ENCODE data around the gene CLTCL1. TPM values are rescaled to one million over a fixed set of nuclear protein-coding genes. Genes with fewer than 3 reads are reported as not detected.

CLTCL1 gene
- total RNA-seq, 1 donor from 2014 or later: 0.73 TPM

DNA sequence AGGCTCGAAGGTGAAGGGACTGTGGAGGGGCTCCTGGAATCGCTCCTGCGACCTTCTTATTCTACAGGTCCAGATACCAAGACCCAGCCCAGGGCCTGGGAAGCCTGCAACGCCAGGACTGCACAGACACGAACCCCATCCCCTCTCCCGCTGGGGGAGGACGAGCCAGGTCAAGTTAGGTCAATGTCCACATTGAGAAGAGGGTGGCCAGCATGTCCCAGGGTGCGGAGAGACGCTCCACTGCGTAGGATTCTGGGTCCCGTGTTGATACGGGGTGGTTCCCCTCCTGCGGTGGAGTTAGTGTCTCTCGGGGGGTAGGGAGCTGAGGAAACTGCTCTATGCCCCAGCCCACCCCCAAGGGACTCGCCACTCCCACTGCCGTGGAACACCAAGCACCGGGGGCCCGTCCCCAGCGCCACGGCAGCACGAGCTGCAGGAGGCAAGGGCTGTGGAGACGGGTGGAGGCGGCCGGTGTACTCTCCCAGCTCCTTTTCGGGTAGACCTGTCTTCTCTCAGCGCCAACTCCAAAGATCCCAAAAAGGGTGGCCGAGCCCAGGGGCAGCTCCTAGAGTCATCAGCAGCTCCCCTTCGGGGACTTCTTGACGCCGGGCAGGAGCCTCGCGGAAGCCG is 143.0 kb downstream of the CLTCL1 start:
- Mint-ChIP-seq H3K27me3 (ENCODE audit: insufficient read depth) (peaks cover 47% of the 10 kb centered on the region), H3K36me3 (ENCODE audit: low read depth) (peaks cover 8% of the 10 kb centered on the region), H3K27ac (no peak overlapping the region), H3K4me3 (no peak overlapping the region), H3K9me3 (no peaks in the 10 kb centered on the region), H3K4me1 (ENCODE audit: low read depth) (peaks cover 12% of the 10 kb centered on the region)
- intact Hi-C loops (cut with micrococcal nuclease): no loop called here
- DNase-seq (ENCODE audit: low spot score): no peak

DNA sequence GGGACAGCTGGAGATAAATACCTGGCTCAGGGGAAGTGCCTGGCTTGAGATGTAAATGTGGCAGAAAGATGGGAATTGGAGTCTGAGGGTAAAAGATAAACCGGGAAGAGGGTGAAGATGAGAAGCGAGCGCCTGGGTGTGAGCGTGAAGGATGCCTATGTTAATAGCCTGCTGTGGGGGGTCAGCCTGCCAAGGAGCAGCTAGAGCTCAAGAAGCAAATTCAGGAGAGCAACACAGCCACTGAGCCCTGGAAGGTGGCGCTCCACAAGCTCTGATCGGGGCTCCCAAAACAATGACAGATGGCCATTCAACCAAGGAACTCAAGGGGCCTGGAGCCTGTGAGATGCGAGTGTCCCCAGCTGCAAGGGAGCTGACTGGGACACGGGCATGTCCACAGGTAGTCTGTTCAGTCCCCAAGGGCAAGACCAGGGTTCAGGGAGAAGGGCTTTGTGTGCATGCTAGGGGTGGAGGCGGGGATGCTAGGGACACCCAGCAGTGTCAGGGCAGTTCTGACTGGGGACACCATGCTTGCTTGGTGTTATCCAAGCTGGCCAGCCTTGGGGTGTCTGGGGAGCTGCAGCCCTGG is 144.2 kb downstream of the CLTCL1 start:
- Mint-ChIP-seq H3K4me3 (no peak overlapping the region), H3K4me1 (ENCODE audit: low read depth) (peaks cover 17% of the 10 kb centered on the region), H3K36me3 (ENCODE audit: low read depth) (peaks cover 8% of the 10 kb centered on the region), H3K9me3 (no peaks in the 10 kb centered on the region), H3K27me3 (ENCODE audit: insufficient read depth) (peaks cover 38% of the 10 kb centered on the region), H3K27ac (no peak overlapping the region)
- intact Hi-C loops (cut with micrococcal nuclease): no loop called here
- DNase-seq (ENCODE audit: low spot score): no peak

DNA sequence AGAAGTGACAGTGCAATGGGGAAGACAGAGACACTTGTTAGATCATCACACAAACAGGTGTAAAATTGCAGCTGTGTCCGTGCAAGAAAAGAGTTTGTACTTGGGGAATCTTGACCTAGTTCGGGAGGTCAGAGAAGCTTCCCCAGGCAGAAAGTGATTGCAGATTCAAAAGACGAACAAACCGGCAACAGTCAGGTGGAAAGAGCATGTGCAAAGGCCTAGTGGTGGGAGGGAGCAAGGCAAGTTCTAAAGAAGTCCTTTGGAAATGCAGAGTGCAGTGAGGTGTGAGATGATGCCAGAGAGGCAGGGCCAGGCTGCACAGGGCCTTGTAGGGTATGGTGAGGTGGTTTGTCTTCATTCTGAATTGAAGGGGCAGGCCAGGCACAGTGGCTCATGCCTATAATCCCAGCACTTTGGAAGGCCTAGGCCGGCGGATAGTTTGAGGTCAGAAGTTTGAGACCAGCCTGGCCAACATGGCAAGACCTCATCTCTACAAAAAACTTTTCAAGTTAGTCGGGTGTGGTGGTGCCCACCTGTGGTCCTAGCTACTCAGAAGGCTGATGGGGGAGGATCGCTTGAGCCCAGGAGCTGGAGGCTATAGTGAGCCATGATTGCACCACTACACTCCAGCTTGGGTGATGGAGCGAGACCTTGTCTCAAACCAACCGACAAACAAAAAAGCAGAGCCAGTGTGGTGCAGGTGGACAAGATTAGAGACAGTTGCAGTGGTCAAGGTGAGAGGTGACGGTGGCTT is 145.1 kb downstream of the CLTCL1 start:
- Mint-ChIP-seq H3K27me3 (ENCODE audit: insufficient read depth) (peaks cover 29% of the 10 kb centered on the region), H3K27ac (no peak overlapping the region)
- intact Hi-C loops (cut with micrococcal nuclease): no loop called here

DNA sequence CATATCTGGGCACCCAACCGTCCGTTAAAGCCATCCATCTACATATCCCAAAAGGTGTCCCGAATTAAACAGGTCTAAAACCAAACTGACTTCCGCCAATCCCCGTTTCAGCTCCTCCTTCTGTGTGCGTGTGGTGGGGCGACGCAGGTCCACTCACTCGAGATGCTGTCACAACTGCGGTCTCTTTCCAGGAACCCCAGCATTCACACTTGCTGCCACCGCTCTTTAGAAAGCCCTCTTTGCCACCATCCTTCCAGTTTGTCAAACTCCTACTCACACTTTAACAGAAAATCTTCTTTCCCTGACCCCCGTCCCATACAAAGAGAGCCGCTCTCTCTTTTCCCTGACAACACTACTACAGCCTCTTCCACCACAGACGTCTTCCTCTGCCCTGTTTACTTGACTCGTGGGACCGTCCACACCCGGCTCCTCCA is 147.5 kb downstream of the CLTCL1 start:
- DNase-seq (ENCODE audit: low spot score): peak; percentile 40
- Mint-ChIP-seq H3K27me3 (ENCODE audit: insufficient read depth) (peaks cover 22% of the 10 kb centered on the region), H3K9me3 (no peaks in the 10 kb centered on the region), H3K36me3 (ENCODE audit: low read depth) (peaks cover 18% of the 10 kb centered on the region), H3K27ac (peak overlapping the region; percentile 97), H3K4me1 (ENCODE audit: low read depth) (peaks cover 23% of the 10 kb centered on the region), H3K4me3 (peak overlapping the region; percentile 98)
- intact Hi-C loops (cut with micrococcal nuclease): loop anchor here (1.0 to 5.0 kb wide), 7 partner anchors 22 to 748 kb away; partner anchors contain the start of genes CDC45, DGCR2, MRPL40 and UFD1

More for the DNA sequence above, 145.1 kb downstream of the CLTCL1 start:
- Mint-ChIP-seq H3K4me3 (no peak overlapping the region), H3K36me3 (ENCODE audit: low read depth) (peaks cover 11% of the 10 kb centered on the region), H3K9me3 (no peaks in the 10 kb centered on the region), H3K4me1 (ENCODE audit: low read depth) (peaks cover 18% of the 10 kb centered on the region)
- DNase-seq (ENCODE audit: low spot score): no peak

DNA sequence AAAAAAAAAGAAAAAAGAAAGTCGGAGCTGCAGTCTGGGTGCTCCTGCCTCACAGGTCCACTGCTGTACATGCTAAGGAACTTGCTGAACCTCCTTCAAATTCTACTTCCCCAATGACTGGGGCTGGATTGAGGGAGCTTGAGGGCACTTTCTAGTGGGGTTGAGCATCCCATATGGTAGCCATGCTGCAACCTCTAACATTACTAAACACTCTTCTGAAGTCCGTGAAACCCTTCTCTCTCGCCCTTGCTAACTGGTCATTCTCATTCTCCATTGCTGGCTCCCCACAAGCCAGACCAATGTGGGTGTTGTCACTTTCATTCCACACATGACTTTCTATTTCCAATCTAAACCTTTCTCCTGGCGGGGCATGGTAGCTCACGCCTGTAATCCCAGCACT is 148.3 kb downstream of the CLTCL1 start:
- intact Hi-C loops (cut with micrococcal nuclease): loop anchor here (5.0 kb wide), 1 partner anchor 749 kb away; no protein-coding TSS in a partner anchor
- DNase-seq (ENCODE audit: low spot score): no peak
- Mint-ChIP-seq H3K36me3 (ENCODE audit: low read depth) (peaks cover 18% of the 10 kb centered on the region), H3K27ac (peak overlapping the region; percentile 20), H3K4me1 (ENCODE audit: low read depth) (peaks cover 23% of the 10 kb centered on the region), H3K9me3 (no peaks in the 10 kb centered on the region), H3K4me3 (peak overlapping the region; percentile 98), H3K27me3 (ENCODE audit: insufficient read depth) (peaks cover 17% of the 10 kb centered on the region)

DNA sequence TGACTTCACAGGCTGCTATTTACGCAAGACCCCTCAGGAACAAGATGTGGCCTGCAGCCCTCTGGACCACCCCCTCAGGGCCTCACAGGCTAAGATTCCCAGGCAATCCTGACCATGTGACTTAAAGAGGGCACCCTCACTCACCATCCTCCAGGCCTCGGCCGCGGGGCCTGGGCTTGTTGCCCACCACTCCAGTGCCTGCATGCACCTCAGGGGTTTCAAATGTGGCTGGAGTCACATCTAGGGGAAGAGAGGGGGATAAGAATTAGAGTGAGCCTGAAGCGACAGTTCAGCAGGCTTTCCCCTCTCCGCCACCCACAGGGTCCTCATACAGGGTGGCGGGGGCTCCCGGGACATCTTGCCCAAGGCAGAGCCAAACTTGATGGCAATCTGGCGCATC is 149.1 kb downstream of the CLTCL1 start:
- no peaks in the 10 kb centered on the region for H3K9me3 Mint-ChIP-seq
- peak overlapping the region; percentile 98 for H3K4me3 Mint-ChIP-seq

DNA sequence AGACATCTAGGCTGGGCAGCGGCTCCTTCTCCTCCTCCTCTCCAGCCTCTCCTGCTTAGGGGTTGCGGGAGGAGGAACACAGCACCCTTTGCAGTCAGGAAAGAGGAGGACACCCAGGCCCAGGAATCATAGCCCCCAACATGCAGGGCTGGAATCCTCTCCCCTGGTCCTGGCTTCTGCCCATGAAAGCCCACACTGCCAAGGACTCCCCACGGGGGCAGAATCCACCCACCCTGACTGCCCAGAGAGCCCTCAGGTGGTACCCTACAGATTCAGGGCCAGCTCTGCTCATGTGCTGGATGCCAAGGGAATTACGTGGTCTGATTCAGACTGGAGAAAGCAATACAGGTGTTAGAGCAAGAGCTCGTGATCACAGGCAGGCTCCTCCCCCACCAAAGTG is 151.5 kb downstream of the CLTCL1 start:
- H3K27ac Mint-ChIP-seq: no peak overlapping the region
- H3K4me1 Mint-ChIP-seq (ENCODE audit: low read depth): peaks cover 23% of the 10 kb centered on the region
- H3K27me3 Mint-ChIP-seq (ENCODE audit: insufficient read depth): peaks cover 2% of the 10 kb centered on the region
- H3K4me3 Mint-ChIP-seq: no peak overlapping the region
- intact Hi-C loops (cut with micrococcal nuclease): loop anchor here (5.0 kb wide), 1 partner anchor 752 kb away; no protein-coding TSS in a partner anchor
- no peaks in the 10 kb centered on the region for H3K9me3 Mint-ChIP-seq
- DNase-seq (ENCODE audit: low spot score): no peak
- peaks cover 31% of the 10 kb centered on the region for H3K36me3 Mint-ChIP-seq (ENCODE audit: low read depth)

More for the DNA sequence above, 149.1 kb downstream of the CLTCL1 start:
- H3K27ac Mint-ChIP-seq: peak overlapping the region; percentile 50
- no peak for DNase-seq (ENCODE audit: low spot score)
- peaks cover 23% of the 10 kb centered on the region for H3K4me1 Mint-ChIP-seq (ENCODE audit: low read depth)
- H3K27me3 Mint-ChIP-seq (ENCODE audit: insufficient read depth): peaks cover 10% of the 10 kb centered on the region
- H3K36me3 Mint-ChIP-seq (ENCODE audit: low read depth): peaks cover 18% of the 10 kb centered on the region
- intact Hi-C loops (cut with micrococcal nuclease): loop anchor here (5.0 kb wide), 1 partner anchor 750 kb away; no protein-coding TSS in a partner anchor

DNA sequence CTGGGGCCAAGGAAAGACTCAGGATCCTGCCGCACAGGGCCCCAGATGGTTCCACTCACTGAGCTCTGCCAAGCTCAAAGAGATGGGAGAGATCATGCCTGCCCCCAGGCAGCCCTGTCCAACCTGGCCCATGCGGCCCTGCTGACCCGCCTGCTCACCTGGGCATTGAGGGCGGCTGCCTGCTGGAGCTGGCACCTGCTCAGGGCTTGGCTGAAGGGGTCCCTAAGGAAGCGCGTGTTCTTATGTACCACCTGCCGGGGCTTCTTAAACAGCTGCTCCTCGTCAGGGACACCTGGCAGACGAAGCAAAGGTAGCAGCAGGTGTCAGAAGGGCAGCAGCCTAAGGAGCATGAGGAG is 152.5 kb downstream of the CLTCL1 start:
- Mint-ChIP-seq H3K9me3 (no peaks in the 10 kb centered on the region), H3K36me3 (ENCODE audit: low read depth) (peaks cover 26% of the 10 kb centered on the region), H3K4me3 (no peak overlapping the region), H3K4me1 (ENCODE audit: low read depth) (peaks cover 15% of the 10 kb centered on the region), H3K27ac (no peak overlapping the region), H3K27me3 (ENCODE audit: insufficient read depth) (no peaks in the 10 kb centered on the region)
- intact Hi-C loops (cut with micrococcal nuclease): no loop called here
- no peak for DNase-seq (ENCODE audit: low spot score)

DNA sequence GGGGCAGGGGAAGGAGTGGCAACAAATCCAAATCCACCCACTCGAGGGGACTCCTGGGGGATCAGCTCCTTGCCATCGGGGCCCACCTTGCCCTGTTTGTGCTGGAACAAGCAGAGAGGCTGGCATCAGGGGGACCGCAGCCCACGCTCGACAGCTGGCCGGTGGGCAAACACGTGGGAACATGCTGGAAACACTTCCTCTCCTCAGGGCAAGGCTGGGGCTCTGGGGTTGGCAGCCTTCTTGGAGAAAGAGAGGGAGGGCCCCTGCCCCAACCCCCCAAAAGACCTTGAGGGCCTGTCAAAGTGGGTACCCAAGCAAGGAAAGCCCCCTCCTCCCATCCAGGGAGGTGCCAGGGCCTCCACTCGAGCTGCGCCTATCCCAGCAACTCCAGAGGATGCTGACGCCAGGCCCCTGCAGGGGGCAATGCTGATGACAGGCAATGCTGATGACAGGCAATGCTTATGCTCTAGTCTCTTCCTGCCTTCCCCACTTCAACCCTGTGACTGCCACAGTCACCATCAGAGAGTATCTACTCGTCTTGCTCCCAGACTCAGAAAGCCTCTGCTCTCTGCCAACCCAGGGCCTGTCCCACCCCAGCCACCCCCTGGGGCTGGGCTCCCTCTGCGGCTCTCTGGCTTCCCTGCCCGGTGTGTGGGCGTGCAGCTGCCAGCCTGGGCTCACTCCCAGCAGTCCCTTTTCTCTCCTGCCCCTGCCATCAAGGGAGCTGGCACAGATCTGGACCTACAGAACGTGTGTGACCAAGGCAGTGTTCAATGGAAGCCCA is 153.1 kb downstream of the CLTCL1 start:
- intact Hi-C loops (cut with micrococcal nuclease): no loop called here
- H3K4me3 Mint-ChIP-seq: no peak overlapping the region
- DNase-seq (ENCODE audit: low spot score): no peak
- H3K36me3 Mint-ChIP-seq (ENCODE audit: low read depth): peaks cover 24% of the 10 kb centered on the region
- H3K27me3 Mint-ChIP-seq (ENCODE audit: insufficient read depth): no peaks in the 10 kb centered on the region
- no peaks in the 10 kb centered on the region for H3K9me3 Mint-ChIP-seq
- peaks cover 10% of the 10 kb centered on the region for H3K4me1 Mint-ChIP-seq (ENCODE audit: low read depth)
- no peak overlapping the region for H3K27ac Mint-ChIP-seq

DNA sequence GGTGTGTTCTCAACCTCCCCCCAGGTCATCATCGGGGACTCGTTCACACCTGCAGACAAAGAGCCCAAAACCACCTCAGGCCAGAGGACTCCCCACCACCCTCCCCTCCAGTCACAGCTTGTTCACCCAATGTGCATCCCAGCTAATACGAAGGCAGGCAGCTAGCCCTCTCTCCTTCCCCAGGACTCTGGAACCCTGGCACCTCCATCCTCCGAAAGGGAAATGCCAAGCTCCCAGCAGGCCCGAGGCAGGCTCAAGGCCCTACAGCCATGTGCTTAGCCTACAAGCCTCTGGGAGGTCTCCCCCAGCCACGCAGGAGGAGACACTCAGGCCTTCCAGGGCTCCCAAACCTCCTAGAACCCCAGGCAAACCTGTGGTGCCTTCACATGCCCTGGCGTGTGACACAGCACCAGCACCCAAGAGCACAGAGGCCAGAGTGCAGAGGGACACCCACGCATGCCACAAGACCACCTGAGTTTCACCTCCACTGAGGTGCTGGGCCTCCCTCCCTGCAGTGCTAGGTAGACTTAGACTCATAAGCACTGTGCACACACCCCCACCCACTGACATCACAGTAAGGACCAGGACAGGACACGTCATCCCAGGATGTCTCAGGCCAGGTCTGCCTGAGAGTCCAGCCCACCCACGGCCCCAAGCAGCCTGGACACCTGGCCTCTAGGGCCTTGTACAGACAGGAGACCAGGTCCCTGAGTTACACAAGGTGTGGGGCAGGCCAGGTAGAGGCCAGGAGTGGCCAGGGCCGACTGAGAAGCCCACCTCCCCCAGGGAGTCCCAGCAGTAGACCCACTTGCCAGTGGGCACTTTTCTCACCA is 153.9 kb downstream of the CLTCL1 start:
- Mint-ChIP-seq H3K27me3 (ENCODE audit: insufficient read depth) (no peaks in the 10 kb centered on the region), H3K27ac (no peak overlapping the region), H3K36me3 (ENCODE audit: low read depth) (peaks cover 24% of the 10 kb centered on the region), H3K4me3 (no peak overlapping the region), H3K9me3 (no peaks in the 10 kb centered on the region), H3K4me1 (ENCODE audit: low read depth) (peaks cover 7% of the 10 kb centered on the region)
- DNase-seq (ENCODE audit: low spot score): no peak
- intact Hi-C loops (cut with micrococcal nuclease): no loop called here

DNA sequence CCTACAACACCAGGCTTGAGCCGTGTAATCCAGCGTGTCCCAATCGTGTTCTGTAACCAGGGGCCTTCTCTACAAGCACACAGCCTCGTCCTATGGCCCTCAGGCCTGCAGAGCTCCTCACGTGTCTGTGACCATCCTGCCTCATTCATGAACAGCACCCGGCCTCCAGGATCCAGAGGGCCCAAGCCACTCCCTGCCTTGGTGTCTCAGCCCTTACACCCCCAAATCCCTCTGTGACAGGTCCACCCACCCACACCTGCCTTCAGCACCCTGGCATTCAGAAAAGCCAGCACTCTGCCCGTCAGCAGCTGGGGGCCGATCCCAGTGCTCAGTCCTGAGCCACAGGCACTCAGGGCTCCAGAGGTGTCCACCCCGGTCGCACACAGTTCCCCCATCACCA is 154.6 kb downstream of the CLTCL1 start:
- Mint-ChIP-seq H3K4me3 (no peak overlapping the region), H3K36me3 (ENCODE audit: low read depth) (peaks cover 24% of the 10 kb centered on the region), H3K27me3 (ENCODE audit: insufficient read depth) (no peaks in the 10 kb centered on the region), H3K27ac (no peak overlapping the region), H3K4me1 (ENCODE audit: low read depth) (peaks cover 7% of the 10 kb centered on the region), H3K9me3 (no peaks in the 10 kb centered on the region)
- intact Hi-C loops (cut with micrococcal nuclease): no loop called here
- no peak for DNase-seq (ENCODE audit: low spot score)

DNA sequence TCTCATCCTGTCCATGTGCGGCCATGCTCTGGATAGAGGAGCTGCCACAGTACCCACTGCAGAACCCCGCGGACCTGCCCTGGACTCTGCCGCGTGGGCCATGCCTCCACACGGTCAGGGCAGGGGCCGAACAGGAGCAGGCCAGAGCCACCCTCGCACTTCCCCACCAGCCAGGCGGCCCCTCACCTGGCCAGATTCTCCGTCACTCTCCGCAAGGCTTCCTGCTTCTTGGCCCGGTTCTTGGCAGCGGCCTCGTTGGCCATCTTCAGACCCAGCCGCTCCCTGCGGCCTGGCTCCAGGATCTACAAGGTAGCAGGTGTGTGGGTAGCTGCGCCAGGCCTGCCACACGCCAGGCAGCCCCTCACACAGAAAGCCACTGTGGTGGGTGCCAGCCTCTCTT is 156.6 kb downstream of the CLTCL1 start:
- H3K4me3 Mint-ChIP-seq: no peak overlapping the region
- no peaks in the 10 kb centered on the region for H3K9me3 Mint-ChIP-seq
- no peak overlapping the region for H3K27ac Mint-ChIP-seq
- no peaks in the 10 kb centered on the region for H3K4me1 Mint-ChIP-seq (ENCODE audit: low read depth)
- intact Hi-C loops (cut with micrococcal nuclease): no loop called here
- H3K36me3 Mint-ChIP-seq (ENCODE audit: low read depth): peaks cover 15% of the 10 kb centered on the region
- DNase-seq (ENCODE audit: low spot score): no peak
- H3K27me3 Mint-ChIP-seq (ENCODE audit: insufficient read depth): no peaks in the 10 kb centered on the region

Measured in activated T-helper 1 cell treated with anti-CD3 and anti-CD28 coated beads, Interleukin-12 subunit alpha, Interleukin-12 subunit beta, Interleukin-2, Interleukin-4 antibody, amounts not matched to agents 30 ng/mL and 10 ng/mL and 1 ng/mL, durations not matched to agents 14 hours and 24 hours and 36 hours (primary cell).